Nucleus accumbens (tissue), 56 donors: ENCODE measurements around the gene ADGRG7.
"Not testable (repeated sequence)": the region's sequence is repeated elsewhere in the genome, so short reads cannot be mapped to it uniquely, and the experiment has no call there.

ENCODE experiments used
- DNase-seq, 56 donors: peaks; one replicate each; lab custom pipeline; 2025; lab: John Stamatoyannopoulos, UW

Gene ADGRG7, protein sequence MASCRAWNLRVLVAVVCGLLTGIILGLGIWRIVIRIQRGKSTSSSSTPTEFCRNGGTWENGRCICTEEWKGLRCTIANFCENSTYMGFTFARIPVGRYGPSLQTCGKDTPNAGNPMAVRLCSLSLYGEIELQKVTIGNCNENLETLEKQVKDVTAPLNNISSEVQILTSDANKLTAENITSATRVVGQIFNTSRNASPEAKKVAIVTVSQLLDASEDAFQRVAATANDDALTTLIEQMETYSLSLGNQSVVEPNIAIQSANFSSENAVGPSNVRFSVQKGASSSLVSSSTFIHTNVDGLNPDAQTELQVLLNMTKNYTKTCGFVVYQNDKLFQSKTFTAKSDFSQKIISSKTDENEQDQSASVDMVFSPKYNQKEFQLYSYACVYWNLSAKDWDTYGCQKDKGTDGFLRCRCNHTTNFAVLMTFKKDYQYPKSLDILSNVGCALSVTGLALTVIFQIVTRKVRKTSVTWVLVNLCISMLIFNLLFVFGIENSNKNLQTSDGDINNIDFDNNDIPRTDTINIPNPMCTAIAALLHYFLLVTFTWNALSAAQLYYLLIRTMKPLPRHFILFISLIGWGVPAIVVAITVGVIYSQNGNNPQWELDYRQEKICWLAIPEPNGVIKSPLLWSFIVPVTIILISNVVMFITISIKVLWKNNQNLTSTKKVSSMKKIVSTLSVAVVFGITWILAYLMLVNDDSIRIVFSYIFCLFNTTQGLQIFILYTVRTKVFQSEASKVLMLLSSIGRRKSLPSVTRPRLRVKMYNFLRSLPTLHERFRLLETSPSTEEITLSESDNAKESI

GRCh38 chr3:100609305-100609704 is at the start of gene ADGRG7:
Gene ADGRG7, plus strand, starts transcription at chr3:100609601. Its CDS starts 256 bp downstream, at chr3:100609857.
- no peak for DNase-seq

- no peak for DNase-seq
Observed at GRCh38 chr3:100560426-100560825, 49.0 kb upstream of the ADGRG7 start.

- DNase-seq = peak in 3 of 56 donors; percentile 5 to 9 (median 6)
Observed at GRCh38 chr3:100561459-100562158, 47.8 kb upstream of the ADGRG7 start.

DNA sequence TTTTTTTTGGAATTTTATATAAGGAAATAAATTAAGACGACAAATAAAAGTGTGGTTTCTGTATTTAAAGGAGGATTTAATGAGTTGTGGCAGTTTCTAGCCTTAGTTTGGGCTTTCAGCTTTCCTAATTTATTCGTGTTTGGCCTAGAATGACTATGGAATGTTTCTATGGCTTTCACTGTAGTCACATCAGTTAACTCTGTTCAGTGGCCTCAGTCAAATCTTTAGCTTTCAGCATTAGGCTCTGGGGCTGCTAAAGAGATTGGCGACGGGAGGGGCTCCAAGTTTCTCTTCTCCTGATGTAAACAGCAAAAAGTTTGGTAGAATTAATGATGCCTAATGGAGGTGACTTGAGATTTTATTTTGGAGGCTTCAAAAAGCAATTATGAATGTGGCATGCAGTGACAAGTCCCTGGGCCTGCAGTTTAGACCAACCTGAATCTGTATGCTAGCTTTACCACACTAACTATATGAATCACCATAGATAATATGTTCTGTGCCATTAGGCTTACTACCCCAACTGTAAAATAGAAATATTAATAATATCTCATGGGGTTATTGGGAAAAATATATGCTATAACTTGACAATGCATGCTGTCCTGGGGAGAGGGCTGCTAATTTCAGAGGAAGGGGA is 47.1 kb upstream of the ADGRG7 start:
- DNase-seq = no peak

GRCh38 chr3:100563228-100563627 is 46.2 kb upstream of the ADGRG7 start:
- DNase-seq = no peak

DNA sequence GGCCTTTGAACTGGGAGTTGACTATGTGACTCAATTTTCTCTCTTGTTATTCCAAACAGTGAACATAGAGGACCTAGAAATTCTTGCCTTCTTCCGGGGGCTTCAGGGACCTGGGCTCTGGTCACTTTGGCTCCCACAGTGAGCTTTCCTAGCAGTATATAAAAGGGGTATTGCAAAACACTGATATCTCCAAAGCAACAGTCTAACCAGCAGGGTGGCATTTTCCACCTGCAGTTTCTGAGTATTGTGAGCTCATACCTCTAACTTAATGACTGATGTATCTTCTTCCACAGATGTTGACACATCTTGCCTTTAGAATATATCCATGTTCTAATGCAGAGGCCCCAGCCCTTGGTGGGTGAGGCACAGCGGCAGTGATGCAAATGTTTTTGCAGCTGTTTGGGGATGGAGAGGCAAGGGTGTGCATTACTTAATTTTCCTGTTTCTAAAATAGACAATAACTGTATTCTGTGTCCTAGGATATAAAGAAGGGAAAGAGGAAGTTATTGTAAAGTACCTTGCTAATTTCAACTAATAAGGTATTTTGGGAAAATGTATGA is 45.7 kb upstream of the ADGRG7 start:
- DNase-seq = no peak

DNA sequence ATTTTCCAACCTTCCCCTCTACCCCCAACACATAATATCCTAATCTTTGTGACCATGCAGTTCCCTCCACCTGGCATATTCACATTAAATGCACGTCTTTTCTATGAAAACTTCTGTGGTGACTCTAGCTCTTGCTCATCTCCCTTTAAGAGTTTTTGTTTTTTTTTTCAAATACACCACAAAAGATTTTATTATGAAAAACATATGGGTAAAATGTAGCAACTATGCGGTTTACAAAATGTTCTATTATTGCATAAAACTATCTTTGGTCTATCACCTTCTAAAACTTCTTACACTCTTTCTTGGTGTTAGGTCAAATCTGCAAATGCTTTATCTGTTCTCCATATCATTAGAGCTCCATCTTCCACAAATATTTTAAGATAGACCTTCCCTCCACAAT is 38.6 kb upstream of the ADGRG7 start:
- no peak for DNase-seq

DNA sequence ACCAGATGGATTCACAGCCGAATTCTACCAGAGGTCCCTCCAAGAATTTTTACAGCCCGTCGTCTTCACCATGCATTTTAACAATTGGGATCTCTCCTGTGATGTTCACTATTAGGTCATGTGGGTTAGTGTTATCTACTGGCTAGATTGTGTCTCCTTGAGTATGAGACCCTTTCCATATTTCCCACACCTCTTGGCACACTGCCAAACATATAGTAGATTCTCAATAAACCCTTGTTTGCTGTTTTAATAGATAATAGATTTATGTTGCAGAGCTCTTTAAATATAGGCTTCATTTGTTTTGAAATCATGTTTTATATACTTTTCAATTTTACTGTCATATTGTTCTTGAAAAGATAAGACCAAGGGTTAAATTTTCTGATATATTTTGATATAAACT is 34.9 kb upstream of the ADGRG7 start:
- no peak for DNase-seq

GRCh38 chr3:100575704-100576103 is 33.7 kb upstream of the ADGRG7 start:
- DNase-seq = no peak

GRCh38 chr3:100577382-100578008 is 31.9 kb upstream of the ADGRG7 start:
- no peak for DNase-seq

GRCh38 chr3:100578646-100579045 is 30.8 kb upstream of the ADGRG7 start:
- DNase-seq = no peak

- DNase-seq = no peak
Observed at GRCh38 chr3:100580147-100580546, 29.3 kb upstream of the ADGRG7 start.

GRCh38 chr3:100581650-100582049 is 27.8 kb upstream of the ADGRG7 start:
- no peak for DNase-seq

GRCh38 chr3:100582157-100582556 is 27.2 kb upstream of the ADGRG7 start:
- DNase-seq = not testable (repeated sequence)

DNA sequence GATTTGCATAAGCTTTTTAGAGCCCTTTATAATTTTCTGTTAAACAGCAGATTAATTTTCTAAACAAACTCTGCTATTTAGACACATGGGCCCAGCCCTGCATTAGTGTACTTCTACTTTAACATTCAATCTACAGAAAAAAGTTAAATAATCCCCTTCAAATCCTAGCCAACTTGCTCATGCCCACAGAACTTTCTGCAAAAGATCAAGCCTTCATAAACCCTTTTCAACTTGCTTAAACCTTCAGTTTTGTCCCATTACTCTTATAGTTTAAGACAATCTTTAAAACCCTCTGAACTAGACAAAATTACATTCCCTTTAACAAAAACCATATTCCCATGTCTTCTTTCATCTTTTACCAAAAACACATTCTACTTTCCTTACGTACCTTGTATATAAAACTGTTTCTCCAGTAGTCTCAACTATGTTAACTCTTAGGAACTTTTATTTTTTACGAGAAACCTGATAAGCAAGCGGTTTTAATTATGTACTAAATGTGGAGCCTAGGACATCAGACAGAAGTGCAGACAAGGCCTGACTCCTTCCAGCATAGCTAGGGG is 25.2 kb upstream of the ADGRG7 start:
- DNase-seq = no peak

- no peak for DNase-seq
Observed at GRCh38 chr3:100586832-100587231, 22.6 kb upstream of the ADGRG7 start.

DNA sequence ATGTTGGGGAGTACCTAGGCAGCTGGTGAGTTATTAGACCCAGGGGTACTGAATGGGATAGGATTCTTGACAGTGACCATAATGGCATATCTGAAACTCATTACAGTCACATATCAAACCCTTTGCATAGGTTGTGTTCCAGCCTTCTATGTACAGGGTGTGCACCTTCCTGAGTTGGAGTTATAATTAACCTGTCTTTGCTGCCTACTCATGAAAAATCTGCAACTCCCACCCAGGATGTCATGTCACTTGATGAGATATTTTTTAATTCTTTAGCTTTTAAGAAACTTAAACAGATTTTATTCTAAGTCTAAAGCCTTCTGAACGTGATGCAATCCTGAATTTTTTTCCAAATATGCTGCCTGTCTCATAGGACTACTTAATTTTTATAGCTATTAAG is 21.1 kb upstream of the ADGRG7 start:
- peak in 8 of 56 donors; percentile 7 to 55 (median 16) for DNase-seq

- peak in 41 of 56 donors; percentile 1 to 78 (median 31) for DNase-seq
Observed at GRCh38 chr3:100590114-100590839, 19.1 kb upstream of the ADGRG7 start.

GRCh38 chr3:100590840-100591147 is 18.6 kb upstream of the ADGRG7 start:
- no peak for DNase-seq
